ENCODE results near the gene GAS2L3.

Gene GAS2L3

DNA sequence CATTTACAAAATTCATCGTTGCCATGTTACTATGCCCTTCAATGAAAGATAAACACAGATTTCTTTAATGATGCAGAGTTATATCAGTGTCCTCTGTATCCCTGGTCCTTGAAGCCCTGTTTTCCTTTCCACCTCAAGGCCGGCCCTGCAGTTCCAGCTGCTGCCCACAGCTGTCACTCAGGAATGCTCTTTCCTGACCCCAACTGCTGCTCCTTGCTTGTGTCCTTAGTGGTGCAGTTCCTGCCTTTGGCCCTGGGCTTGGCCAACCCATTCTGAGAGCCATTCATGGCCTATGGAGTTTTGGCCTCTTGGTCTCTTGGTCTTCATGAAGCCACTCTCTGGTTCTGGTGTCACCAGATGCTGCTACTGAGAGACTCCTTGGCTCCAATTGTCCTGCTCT is 93.1 kb downstream of the GAS2L3 start:
- Mint-ChIP-seq H3K4me3 (no peak overlapping the region), H3K4me1 (ENCODE audit: low read depth) (no peaks in the 10 kb centered on the region), H3K36me3 (ENCODE audit: low read depth) (no peaks in the 10 kb centered on the region), H3K9me3 (no peaks in the 10 kb centered on the region), H3K27me3 (ENCODE audit: low read depth) (no peaks in the 10 kb centered on the region), H3K27ac (no peak overlapping the region)

DNA sequence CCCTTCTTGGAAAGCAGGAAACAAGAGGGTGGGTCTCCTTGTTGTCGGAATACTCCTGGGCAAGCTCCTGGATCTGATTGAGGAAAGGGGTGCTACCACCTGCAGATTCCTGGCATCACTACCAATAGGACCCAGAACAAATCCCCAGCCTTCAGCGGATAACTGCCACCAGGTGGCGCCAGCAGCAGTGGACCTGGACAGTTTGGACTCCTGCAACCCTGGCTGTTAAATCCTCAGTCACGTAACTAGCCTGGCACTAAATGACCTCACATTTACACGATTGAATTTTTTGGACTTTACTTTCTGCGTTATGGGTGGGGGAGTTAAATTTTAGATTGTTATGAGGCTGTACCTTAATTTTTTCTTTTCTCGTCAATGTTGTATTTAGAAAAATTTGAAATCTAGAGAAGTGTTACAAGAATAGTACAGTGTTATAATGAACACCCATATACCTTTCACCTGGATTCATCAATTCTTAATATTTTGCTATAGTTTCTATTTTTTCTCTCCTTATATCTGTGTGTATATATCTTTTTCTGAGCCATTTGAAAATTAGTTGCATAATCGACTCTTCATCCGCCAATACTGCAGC is 95.6 kb downstream of the GAS2L3 start:
- H3K27me3 Mint-ChIP-seq (ENCODE audit: low read depth): no peaks in the 10 kb centered on the region
- no peak overlapping the region for H3K4me3 Mint-ChIP-seq
- H3K27ac Mint-ChIP-seq: no peak overlapping the region
- no peaks in the 10 kb centered on the region for H3K36me3 Mint-ChIP-seq (ENCODE audit: low read depth)
- no peaks in the 10 kb centered on the region for H3K9me3 Mint-ChIP-seq
- no peaks in the 10 kb centered on the region for H3K4me1 Mint-ChIP-seq (ENCODE audit: low read depth)

DNA sequence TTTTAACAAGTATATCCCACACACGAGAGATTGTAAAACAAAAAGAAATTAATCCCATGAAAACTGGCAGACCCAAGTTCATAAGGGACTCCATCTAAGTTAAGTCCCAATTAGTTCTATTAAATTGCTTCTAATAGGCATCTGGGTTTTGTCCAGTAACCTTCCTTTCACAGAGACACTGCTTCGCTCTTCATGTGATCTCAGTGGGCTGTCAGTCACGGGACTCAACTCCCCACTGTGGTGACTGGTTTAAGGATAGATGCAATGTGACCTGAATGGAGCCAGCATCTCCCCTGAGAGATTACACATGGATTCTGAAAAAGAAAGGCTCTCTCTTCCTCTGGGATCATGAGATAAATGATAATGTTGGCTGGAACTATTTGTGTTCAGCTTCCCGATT is 96.4 kb downstream of the GAS2L3 start:
- H3K27me3 Mint-ChIP-seq (ENCODE audit: low read depth): no peaks in the 10 kb centered on the region
- no peaks in the 10 kb centered on the region for H3K36me3 Mint-ChIP-seq (ENCODE audit: low read depth)
- no peak overlapping the region for H3K27ac Mint-ChIP-seq
- H3K4me3 Mint-ChIP-seq: no peak overlapping the region
- H3K9me3 Mint-ChIP-seq: no peaks in the 10 kb centered on the region
- no peaks in the 10 kb centered on the region for H3K4me1 Mint-ChIP-seq (ENCODE audit: low read depth)

DNA sequence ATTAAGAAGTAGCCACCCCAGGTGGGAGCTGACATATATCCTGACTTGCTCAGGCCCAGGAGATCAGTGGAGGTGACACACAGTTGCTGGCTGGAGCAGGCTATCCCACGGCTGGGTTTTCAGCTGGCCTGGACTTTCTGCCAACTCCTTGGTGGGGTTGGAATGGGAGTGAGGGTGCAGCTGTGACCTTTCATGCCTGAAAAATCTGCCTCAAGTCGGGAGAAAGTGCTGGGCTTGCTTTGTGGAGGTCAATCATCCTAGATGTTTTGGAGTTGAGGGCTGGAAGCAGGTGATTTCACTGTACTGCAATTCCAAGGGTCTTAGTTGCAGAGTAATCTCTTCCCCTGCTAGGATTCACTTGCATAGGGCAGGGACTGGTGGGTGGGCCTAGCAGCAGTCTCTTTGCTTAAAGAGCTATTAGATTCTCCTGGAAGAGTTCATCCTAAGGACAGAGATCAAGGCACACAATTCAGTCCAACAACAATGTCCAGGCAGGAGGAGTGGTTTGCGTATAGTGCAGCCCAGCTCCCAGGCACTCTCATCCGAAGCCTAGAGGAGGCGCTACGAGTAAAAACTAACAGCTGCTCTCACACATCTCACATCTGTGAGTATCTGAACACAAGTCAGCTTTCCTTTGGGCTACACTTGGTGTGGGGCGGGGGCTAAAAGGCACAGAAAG is 98.1 kb downstream of the GAS2L3 start:
- H3K4me1 Mint-ChIP-seq (ENCODE audit: low read depth): peaks cover 2% of the 10 kb centered on the region
- no peak overlapping the region for H3K27ac Mint-ChIP-seq
- no peaks in the 10 kb centered on the region for H3K36me3 Mint-ChIP-seq (ENCODE audit: low read depth)
- no peaks in the 10 kb centered on the region for H3K9me3 Mint-ChIP-seq
- no peaks in the 10 kb centered on the region for H3K27me3 Mint-ChIP-seq (ENCODE audit: low read depth)
- no peak overlapping the region for H3K4me3 Mint-ChIP-seq

DNA sequence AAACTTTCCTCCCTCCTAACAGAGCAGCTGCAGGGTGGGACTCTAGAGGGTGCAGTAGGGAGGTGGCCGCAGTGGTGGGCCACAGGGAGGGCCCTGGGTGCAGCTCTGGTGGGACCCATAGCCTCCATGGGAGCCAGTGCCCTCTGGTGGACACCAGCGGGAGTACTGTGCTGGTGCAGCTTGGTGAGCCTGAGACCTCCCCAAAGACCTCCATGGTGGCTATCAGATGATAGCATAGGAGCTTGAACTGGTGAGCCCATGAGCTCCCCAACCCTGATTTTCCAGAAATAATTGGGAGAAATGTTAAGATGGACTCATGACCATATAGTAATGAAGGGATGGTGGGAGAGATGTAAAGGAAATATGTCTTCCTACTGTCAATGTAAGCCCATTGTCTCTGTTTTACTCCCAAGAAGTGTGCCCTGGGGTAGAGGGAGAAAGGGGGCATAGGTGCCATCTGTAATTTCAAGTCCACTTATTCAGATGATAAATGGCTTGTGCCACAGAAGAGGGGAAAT is 98.7 kb downstream of the GAS2L3 start:
- no peaks in the 10 kb centered on the region for H3K9me3 Mint-ChIP-seq

DNA sequence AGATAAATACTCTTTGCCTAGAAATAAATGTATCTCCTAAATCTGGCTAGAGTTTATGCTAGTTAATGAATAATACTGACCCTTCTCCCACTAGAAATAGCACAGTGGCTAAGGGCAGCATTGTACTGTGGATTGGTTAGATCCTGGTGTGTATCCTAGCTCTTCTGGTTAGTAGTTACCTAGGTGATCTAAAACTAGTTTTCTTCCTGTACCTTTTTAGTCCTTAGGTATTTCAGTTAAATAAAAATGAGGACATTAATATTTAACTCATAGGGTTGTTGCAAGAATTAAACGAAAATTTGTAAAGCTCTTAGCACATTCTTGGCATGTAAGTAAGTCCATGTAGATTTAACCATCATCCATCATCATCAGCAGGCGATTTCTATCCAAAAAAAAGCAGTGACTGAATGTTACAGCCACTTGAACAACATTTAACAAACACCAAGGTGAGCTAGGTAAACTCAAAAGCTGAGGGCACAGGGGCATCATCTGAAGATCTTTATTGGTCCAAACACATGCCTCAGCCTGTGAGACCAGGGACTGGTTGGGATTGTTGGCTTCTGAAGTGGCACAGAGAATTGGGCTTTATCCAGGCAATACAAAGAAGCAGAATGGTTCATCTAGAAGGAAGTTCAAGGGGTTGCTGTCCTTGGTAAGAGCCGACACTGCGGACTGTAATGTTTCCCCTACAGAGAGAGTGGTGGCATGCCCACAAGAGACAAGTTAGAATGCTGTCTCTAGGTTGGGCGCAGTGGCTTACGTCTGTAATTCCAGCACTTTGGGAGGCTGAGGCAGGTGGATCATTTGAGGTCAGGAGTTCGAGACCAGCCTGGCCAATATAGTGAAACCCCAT is 100.8 kb downstream of the GAS2L3 start:
- Mint-ChIP-seq H3K9me3 (no peaks in the 10 kb centered on the region), H3K27me3 (ENCODE audit: low read depth) (no peaks in the 10 kb centered on the region), H3K36me3 (ENCODE audit: low read depth) (no peaks in the 10 kb centered on the region), H3K4me1 (ENCODE audit: low read depth) (peaks cover 2% of the 10 kb centered on the region), H3K27ac (no peak overlapping the region), H3K4me3 (no peak overlapping the region)

More for the DNA sequence above, 98.7 kb downstream of the GAS2L3 start:
- Mint-ChIP-seq H3K4me1 (ENCODE audit: low read depth) (peaks cover 2% of the 10 kb centered on the region), H3K36me3 (ENCODE audit: low read depth) (no peaks in the 10 kb centered on the region), H3K27ac (no peak overlapping the region), H3K27me3 (ENCODE audit: low read depth) (no peaks in the 10 kb centered on the region), H3K4me3 (no peak overlapping the region)

All from T-helper 1 cell treated with Interleukin-12 subunit alpha and Interleukin-12 subunit beta and Interleukin-4 antibody, amounts not matched to agents 30 μg/mL and 1 μg/mL, for 36 hours (primary cell).